Bone marrow (tissue), 2 donors: ENCODE measurements around the gene ITIH5.

Source experiments
- DNase-seq, 2 donors: peaks; one replicate each; lab custom pipeline; 2025; lab: John Stamatoyannopoulos, UW

ITIH5 gene

DNA sequence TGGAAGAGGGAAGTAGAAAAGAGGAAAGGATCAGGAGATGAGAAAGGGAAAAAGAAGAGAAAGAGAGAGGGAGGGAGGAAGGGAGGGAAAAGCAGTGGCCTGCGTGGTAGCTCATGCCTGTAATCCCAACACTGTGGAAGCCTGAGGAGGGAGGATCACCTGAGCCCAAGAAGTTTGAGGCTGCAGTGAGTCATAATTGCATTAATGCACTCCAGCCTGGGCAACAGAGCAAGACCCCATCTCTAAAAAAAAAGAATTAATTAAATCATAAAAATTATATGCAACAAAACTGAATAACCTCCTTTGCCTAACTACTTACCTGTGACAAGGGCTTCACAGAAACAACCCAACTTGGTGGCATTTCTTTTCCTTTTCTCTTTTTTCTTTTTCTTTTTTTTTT, 148.1 kb downstream of the ITIH5 start:
- DNase-seq, result no peak

- no peak for DNase-seq
Measured at GRCh38 chr10:7515439-7515838, 151.3 kb downstream of the ITIH5 start.

- DNase-seq, result no peak
Measured at GRCh38 chr10:7513936-7514335, 152.8 kb downstream of the ITIH5 start.

DNA sequence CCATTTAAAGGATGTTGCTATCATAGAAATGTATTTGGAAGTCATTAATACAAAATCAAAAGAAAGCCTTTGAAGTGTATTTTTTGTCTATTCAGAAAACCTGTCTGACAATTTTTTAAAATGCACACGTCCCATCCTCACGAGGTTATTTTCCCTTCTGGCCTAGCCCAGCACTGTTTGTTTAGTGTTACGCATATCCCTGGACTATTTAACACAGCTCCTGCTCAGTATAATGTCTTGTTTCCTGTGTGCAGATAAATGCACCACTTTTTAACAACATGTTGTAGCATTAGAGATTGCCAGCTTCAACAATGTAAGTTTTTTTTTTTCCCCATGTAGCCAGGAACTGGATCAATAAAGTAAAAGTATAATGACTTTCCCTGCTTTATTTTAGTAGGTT, 153.3 kb downstream of the ITIH5 start:
- no peak for DNase-seq

DNA sequence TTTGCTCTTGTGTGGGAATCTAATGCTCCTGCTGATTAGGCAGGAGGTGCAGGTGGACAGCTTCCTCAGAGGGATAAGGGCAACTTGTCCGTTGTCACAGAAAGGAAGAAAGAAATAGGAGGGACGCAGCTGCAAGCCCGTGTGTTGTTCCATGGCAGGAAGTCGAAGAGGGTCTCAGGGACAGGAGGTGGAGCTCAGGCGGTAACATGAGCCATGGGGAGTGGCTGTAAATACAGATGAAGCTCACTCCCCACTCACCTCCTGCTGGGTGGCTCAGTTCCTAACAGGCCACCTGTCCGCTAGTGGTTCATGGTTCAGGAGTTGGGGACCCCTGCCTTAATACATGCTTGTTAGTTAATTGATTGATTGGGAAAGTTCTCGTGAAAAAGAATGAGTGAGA, 154.3 kb downstream of the ITIH5 start:
- DNase-seq, result no peak

DNA sequence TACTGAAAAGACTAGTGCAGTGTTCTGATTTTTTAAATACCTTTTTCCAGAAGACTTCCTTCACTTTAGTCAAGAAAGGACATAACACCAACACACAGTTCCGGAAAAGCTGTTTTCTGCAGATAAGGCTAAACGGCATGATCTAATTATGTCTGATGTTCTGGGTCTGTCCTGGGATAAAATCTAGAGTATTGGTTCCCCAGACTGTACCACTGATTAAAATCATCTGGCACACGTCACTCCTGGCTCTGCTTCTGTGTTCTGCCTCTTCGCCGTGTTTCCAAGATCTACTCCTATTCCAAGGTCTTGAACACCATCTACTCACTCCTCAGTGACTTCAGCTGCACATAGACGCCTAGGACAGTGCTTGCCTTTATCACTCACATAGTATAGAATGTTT, 155.2 kb downstream of the ITIH5 start:
- no peak for DNase-seq
